ENCODE results near the gene TOP1. TPM values are rescaled to one million over a fixed set of nuclear protein-coding genes. Genes with fewer than 3 reads are reported as not detected.
A peak's percentile ranks its signal among the peaks of the same experiment; 100 is the strongest.
"Not testable (repeated sequence)": the region's sequence is repeated elsewhere in the genome, so short reads cannot be mapped to it uniquely, and the experiment has no call there.

TOP1 gene
- total RNA-seq, 1 donor = 12.0 TPM

- no peak for TF ChIP-seq CTCF (IDR thresholded peaks at IDR 0.05; ENCODE audit: insufficient read depth, low read length)
Measured at GRCh38 chr20:40996326-40996725, 32.3 kb upstream of the TOP1 start.

GRCh38 chr20:40997116-40997515 is 31.5 kb upstream of the TOP1 start:
- no peak for DNase-seq (ENCODE audit: low read depth)
- no peak for TF ChIP-seq CTCF (IDR thresholded peaks at IDR 0.05; ENCODE audit: insufficient read depth, low read length)
- H3K4me3 ChIP-seq (ENCODE audit: low read depth, low read length) = no peak overlapping the region

More at GRCh38 chr20:40996326-40996725, 32.3 kb upstream of the TOP1 start:
- no peak overlapping the region for H3K4me3 ChIP-seq (ENCODE audit: low read depth, low read length)
- no peak for DNase-seq (ENCODE audit: low read depth)

GRCh38 chr20:40999841-41000240 is 28.8 kb upstream of the TOP1 start:
- TF ChIP-seq CTCF (IDR thresholded peaks at IDR 0.05; ENCODE audit: insufficient read depth, low read length) = no peak
- DNase-seq (ENCODE audit: low read depth) = no peak
- H3K4me3 ChIP-seq (ENCODE audit: low read depth, low read length) = no peak overlapping the region

GRCh38 chr20:41000628-41001027 is 28.0 kb upstream of the TOP1 start:
- no peak for TF ChIP-seq CTCF (IDR thresholded peaks at IDR 0.05; ENCODE audit: insufficient read depth, low read length)
- no peak for DNase-seq (ENCODE audit: low read depth)
- no peak overlapping the region for H3K4me3 ChIP-seq (ENCODE audit: low read depth, low read length)

- no peak for DNase-seq (ENCODE audit: low read depth)
- no peak for TF ChIP-seq CTCF (IDR thresholded peaks at IDR 0.05; ENCODE audit: insufficient read depth, low read length)
- no peak overlapping the region for H3K4me3 ChIP-seq (ENCODE audit: low read depth, low read length)
Measured at GRCh38 chr20:41001497-41001896, 27.1 kb upstream of the TOP1 start.

GRCh38 chr20:41002842-41003142 is 25.8 kb upstream of the TOP1 start:
- TF ChIP-seq CTCF (IDR thresholded peaks at IDR 0.05; ENCODE audit: insufficient read depth, low read length) = no peak
- DNase-seq (ENCODE audit: low read depth) = no peak
- H3K4me3 ChIP-seq (ENCODE audit: low read depth, low read length) = no peak overlapping the region

- TF ChIP-seq CTCF (IDR thresholded peaks at IDR 0.05; ENCODE audit: insufficient read depth, low read length) = no peak
- peak; percentile 92 for DNase-seq (ENCODE audit: low read depth)
- peak overlapping the region; percentile 23 for H3K4me3 ChIP-seq (ENCODE audit: low read depth, low read length)
Measured at GRCh38 chr20:41003143-41003935, 25.3 kb upstream of the TOP1 start.

- DNase-seq (ENCODE audit: low read depth); H3K4me3 ChIP-seq (ENCODE audit: low read depth, low read length): not testable (repeated sequence)
Measured at GRCh38 chr20:41003936-41004294, 24.7 kb upstream of the TOP1 start.

Measured in fibroblast of the aortic adventitia (primary cell).